ENCODE data around the gene TMEM170B.

TMEM170B gene

DNA sequence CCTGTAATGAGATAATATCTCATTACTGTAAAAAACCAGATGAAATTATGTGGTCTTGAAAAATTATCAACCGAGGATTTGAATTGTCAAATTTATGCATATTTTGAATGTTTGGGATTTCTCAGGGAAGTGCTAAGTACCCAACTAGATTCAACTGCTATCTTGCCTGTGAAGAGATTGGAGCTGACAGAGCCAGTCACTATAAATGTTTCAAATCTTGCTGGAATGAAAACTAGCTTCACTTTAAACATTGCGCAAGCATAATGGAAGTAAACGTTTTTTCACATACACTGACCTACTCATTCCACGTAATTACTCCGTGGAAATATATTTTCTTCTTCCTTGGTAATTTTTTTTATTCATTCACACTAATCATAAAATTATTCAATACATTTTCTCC lies 46.7 kb downstream of the TMEM170B start:
- DNase-seq (ENCODE audit: extremely low read depth in 1 of 2, low read depth in 1 of 2): no peak

- DNase-seq (ENCODE audit: extremely low read depth in 1 of 2, low read depth in 1 of 2): no peak
Measured at GRCh38 chr6:11585426-11586016, 48.0 kb downstream of the TMEM170B start.

DNA sequence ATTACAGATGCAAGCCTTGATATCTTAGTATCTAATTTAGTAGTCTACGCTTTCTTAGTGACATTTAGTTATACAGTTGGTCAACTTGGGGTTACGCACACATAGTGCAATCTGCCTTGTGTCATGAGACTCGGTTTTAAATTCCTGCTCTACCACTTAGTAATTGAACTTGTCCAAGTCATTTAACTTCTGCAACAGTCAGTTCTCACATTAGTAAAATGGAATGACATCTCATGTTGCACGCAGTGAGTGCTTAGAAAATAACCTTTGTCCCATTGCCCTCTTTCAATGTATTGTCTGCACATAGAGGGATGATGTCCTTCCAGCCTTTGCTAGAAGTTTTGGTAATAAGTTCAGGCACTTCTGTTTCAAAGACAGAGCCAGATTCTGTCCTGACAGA lies 48.6 kb downstream of the TMEM170B start:
- no peak for DNase-seq (ENCODE audit: extremely low read depth in 1 of 2, low read depth in 1 of 2)

DNA sequence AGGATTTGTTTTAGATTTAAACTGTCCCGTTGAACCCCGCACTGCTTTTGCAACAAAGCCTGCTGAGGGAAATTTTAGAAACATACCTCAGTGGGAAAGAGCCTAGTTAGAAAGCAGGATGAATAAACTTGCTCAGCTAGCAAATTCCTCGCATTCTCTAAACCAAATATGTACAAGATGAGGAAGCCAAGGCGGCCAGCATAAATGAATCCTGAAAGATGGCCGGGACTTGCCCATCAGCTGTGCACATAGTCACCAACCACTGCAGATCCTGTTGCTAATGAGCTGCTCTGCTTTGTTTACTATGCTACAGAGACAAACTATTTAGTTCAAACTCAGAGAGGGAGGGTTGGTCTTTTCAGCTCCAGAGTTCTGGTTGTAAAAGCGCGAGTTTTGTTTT lies 49.0 kb downstream of the TMEM170B start:
- no peak for DNase-seq (ENCODE audit: extremely low read depth in 1 of 2, low read depth in 1 of 2)

DNA sequence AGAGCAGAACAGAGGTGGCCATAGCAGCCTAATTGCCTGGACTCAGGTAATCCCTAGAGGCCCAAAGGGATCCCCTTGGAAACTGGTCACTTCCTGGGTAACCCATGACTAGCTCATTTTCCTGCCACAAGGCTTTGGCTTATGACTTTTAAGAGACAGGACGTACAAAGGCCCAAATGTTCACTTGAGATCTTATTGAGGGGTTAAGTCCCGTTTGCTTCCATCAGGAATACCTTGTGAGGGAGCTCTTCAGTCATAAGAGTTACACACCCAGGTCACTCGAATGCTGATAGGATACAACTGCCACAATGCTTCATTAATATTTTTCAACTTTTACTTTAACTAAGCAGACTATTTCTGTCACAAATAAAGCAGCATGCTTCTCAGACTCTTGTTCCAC lies 51.7 kb downstream of the TMEM170B start:
- no peak for DNase-seq (ENCODE audit: extremely low read depth in 1 of 2, low read depth in 1 of 2)

DNA sequence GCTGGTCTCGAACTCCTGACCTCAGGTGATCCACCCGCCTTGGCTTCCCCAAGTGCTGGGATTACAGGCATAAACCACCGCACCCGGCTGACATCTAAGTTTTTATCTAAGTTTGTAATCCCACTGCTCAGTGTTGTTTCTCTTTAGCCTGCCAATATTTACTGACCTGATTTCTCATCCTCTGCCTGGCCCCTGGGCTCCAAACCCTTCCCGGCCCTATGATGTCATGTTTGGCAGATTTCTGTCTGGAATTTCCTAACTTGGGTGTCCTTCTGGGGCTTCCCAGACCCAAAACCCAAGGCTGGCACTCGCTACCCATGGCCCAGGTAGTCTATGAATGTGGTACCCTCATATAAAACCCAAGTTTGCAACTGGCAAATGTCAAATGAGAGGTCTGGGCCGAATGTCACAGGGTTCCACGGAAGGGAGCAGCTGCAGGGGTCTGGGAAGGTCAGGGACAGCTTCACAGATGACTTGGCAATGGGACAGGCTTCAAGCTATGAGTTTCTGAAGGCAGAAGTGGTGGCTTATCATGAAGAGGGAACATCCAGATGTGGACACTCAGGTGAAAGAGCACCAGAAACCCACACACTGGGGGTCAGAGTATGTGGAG lies 54.9 kb downstream of the TMEM170B start:
- DNase-seq (ENCODE audit: extremely low read depth in 1 of 2, low read depth in 1 of 2): no peak

GRCh38 chr6:11593096-11593495 lies 55.5 kb downstream of the TMEM170B start:
- DNase-seq (ENCODE audit: extremely low read depth in 1 of 2, low read depth in 1 of 2): no peak

GRCh38 chr6:11595903-11596302 lies 58.4 kb downstream of the TMEM170B start:
- no peak for DNase-seq (ENCODE audit: extremely low read depth in 1 of 2, low read depth in 1 of 2)

DNA sequence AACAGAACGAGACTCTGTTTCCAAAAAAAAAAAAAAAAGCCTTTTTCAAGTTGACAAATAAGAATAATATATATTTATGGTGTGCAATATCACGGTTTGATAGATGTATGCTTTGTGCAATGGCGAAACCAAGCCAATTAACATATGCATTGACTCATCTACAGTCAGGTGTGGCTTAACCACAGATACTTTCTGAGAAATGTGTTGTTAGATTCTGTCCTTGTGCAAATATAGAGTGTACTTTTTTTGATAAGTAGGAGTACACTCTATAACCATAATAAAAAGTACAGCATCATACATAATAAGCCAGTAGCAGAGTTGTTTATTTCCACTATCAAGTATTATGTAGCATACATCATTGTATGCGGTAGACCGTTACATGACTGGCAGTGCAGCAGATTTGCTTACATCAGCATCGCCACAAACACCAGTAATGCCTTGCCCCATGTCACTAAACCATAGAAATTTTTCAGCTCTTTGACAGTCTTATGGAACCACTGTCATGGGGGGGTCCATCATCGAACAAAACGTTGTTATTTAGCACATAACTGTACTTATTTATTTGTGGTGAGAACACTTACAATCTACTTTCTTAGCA lies 59.2 kb downstream of the TMEM170B start:
- no peak for DNase-seq (ENCODE audit: extremely low read depth in 1 of 2, low read depth in 1 of 2)

GRCh38 chr6:11598687-11599086 lies 61.1 kb downstream of the TMEM170B start:
- no peak for DNase-seq (ENCODE audit: extremely low read depth in 1 of 2, low read depth in 1 of 2)

DNA sequence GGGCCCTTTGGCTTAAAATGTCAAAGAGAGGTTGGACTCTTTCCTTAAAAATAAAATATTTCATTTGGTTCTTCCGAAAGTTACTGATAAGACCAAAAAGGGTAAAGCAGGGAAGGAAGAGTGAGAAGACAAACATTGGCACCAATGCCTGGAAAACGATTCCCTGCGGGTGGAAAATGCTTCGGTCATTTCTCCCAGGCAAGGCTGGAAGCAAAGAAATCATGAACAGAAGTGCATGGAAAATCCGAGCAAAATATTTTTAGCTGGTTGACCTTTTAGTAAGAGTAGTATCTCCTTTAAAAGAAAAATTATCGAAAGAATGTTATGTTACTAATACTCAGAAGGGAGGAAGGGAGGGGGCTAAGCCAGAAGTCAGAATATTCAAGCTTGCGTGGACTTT lies 62.7 kb downstream of the TMEM170B start:
- DNase-seq (ENCODE audit: extremely low read depth in 1 of 2, low read depth in 1 of 2): no peak

- no peak for DNase-seq (ENCODE audit: extremely low read depth in 1 of 2, low read depth in 1 of 2)
Measured at GRCh38 chr6:11601776-11602605, 64.4 kb downstream of the TMEM170B start.

- DNase-seq (ENCODE audit: extremely low read depth in 1 of 2, low read depth in 1 of 2): no peak
Measured at GRCh38 chr6:11604215-11604614, 66.7 kb downstream of the TMEM170B start.

DNA sequence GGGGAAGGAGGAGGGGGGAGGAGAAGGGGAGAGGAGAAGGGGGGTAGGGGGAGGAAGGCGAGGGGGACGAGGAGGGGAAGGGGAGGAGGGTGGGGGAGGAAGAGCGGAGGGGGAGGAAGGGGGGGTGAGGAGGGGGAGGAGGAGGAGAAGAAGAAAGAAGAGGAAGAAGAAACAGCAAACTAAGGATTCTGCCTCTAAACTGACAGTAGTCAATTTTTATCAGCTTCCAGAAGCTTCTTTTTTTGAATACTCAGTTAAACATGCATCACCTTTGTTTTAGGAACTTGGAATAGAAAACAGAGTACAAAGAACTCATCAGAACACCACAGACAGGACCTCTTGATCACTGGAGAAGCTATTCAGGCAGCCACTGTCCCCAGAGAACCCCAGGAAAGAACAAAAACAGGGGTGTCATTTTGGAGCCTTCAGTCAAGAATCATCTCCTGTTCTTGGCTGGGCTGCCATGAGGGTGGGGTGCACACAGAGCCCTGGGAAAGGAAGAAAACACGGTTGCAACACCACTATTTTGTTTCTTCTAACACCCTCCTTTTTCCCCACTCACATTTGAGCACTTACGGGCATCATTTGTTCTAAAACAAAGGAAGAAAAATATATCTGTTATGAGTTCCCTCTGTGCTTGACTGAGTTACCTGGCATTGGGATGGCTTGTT lies 67.4 kb downstream of the TMEM170B start:
- DNase-seq (ENCODE audit: extremely low read depth in 1 of 2, low read depth in 1 of 2): no peak

- no peak for DNase-seq (ENCODE audit: extremely low read depth in 1 of 2, low read depth in 1 of 2)
Measured at GRCh38 chr6:11605507-11605905, 68.0 kb downstream of the TMEM170B start.

DNA sequence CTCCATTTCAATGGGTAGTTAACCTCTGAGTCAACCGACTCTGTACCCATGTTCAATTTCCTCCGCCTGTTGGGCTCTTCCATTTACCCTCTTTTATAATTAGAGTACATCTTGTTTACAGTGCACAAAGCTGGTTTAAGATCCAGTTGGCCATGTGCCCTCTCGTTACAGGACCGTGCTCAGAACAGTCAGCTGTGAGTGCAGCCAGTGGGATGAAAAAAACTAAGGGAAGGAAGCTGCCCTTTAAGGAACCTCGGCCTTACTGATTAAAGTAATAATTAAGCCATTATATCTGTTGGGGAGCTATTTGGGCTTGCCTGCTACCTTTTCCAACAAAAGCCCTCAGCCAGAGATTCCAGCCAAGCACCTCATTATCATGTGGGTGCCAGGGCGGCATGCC lies 68.8 kb downstream of the TMEM170B start:
- DNase-seq (ENCODE audit: extremely low read depth in 1 of 2, low read depth in 1 of 2): no peak

GRCh38 chr6:11607383-11607782 lies 69.8 kb downstream of the TMEM170B start:
- DNase-seq (ENCODE audit: extremely low read depth in 1 of 2, low read depth in 1 of 2): no peak

- no peak for DNase-seq (ENCODE audit: extremely low read depth in 1 of 2, low read depth in 1 of 2)
Measured at GRCh38 chr6:11608600-11609323, 71.2 kb downstream of the TMEM170B start.

GRCh38 chr6:11609324-11610071 lies 71.9 kb downstream of the TMEM170B start:
- DNase-seq (ENCODE audit: extremely low read depth in 1 of 2, low read depth in 1 of 2): no peak

GRCh38 chr6:11613336-11613735 lies 75.8 kb downstream of the TMEM170B start:
- no peak for DNase-seq (ENCODE audit: extremely low read depth in 1 of 2, low read depth in 1 of 2)

Data from stimulated activated CD8-positive, alpha-beta memory T cell treated with anti-CD3 and anti-CD28 coated beads, Interleukin-7, amount 100 ng/mL, for 48 hours (primary cell).